Fibroblast of the conjunctiva (primary cell): ENCODE data around the gene ZC3H4.
"Not testable (repeated sequence)": the region's sequence is repeated elsewhere in the genome, so short reads cannot be mapped to it uniquely, and the experiment has no call there.

Experiments
- DNase-seq: peaks from one replicate; pipeline ENCODE4 v3.0.0-alpha.2; 2010; ENCODE audit warnings: low read depth

Gene ZC3H4

DNA sequence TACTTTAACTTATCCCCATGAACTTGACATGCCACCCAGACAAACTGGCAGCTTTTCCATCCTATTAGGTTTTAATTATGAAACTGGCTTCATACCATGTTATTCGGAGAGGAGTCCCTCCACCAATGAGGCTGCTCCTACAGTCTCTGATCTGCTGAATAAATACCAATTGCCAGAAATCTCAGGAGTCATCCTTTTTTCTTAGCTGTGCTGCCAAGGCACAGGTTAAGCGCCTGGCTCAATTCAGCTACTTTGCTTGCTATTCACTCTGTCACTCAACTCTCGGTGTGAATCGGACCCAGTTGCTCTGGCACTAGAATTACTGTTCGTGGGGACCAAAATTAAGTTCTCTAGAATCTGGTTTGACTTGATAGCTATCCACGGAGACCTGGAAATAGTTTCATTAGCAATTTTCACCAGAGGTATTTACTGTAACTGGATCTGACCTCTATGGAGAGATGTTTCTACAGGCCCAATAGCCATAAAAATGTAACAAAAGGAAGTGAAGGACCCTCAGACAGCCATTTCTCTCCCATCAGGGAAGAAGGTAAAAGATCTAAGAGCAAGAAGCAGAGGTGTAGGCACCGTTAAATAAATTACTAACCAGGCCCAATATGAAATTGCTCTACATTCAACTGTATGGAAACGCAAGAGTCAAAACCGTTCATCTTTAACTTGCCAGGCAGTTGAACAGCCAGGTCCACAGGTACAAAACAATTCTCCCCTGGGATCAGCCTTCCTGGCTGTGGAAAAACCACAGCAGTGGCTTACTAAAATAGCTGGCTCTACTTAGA, 5.4 kb downstream of the ZC3H4 start:
- DNase-seq: no peak

DNA sequence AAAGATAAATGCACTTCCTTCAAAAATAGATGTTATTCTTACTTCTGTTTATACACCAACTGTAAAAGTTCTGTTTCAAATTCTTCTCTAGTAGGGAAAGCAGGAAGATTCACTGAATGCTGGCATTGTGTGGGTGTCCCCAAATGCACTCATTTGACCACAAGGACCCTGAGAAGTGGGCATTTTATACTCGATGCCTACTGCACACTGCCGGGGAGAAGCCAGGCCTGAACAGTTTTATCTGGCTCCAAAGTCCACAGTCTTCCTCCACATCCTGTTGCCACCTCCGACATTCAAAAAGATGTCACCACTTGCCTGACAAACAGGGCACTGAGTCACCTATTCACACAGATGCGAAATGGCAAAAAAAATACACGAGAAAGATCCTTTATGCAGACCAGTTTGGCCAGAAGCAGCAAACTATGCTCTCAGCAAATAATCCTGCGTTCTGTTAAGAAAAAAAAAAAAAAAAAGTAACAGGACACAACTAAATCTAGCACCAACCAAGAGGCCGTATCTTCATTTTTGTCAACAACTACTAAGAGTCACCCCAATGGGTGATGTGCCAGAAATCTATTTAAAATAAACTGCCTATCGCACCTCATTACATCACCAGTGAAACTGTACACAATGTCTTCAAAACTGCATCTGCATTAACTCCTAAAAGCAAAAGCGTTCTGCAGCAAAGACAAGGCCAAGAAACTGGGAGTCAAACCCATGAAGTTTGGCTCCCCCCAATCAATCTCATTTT, 6.2 kb downstream of the ZC3H4 start:
- no peak for DNase-seq

DNA sequence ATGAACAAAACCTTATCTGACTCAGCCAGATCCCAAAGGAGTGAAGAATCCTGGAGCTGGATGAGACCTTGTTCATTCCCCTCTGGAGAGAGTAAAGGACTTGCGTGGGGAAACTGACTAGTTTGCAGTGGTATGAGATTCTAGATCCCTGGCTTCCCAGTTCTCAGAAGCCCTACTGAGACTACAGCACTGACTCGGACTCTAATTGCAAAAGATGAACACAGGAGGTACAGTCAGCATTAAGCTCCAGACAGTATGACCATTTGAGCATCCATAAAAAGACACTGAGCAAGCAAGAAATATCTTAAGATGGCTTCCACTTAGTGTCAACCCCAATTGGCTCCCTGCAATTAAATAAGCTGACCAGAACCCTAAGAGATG, 6.8 kb downstream of the ZC3H4 start:
- DNase-seq: no peak

DNA sequence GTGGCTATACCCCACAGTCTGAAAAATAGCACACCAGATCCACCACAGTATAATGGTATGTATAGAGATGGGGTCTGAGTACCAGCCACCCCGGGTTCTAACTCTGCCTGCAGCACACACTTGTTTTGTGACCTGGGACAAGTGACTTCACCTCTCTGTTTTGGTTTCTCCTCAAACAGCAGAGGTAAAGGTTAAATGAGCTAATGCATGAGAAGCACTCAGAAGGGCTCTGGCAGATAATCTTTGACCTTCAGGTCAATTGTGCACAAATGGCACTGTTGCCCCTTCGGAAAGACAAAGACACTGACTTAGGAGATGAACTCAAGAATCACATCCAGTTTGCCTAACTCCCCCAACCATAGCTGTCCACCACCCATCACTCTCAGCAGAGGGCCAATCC, 7.7 kb downstream of the ZC3H4 start:
- no peak for DNase-seq

DNA sequence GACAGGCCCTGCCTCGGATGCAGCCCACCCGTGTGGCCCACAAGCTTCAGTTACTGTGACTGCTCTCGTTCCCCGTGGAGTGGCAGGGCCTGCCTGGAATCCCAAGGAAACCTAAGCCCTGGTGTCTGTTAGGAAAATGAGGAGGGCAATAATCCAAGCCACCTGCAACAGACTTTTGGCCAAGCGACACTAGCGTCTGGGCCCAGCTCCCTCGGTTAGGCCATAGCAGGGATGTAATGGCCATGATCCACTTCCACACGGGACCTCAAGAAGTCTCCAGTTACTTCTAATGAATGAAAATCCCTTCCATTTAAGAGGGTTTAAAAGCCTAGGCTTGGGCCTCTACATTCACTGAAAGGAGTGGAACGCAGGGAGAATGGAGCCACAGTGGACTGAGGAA, 8.9 kb downstream of the ZC3H4 start:
- DNase-seq: no peak

DNA sequence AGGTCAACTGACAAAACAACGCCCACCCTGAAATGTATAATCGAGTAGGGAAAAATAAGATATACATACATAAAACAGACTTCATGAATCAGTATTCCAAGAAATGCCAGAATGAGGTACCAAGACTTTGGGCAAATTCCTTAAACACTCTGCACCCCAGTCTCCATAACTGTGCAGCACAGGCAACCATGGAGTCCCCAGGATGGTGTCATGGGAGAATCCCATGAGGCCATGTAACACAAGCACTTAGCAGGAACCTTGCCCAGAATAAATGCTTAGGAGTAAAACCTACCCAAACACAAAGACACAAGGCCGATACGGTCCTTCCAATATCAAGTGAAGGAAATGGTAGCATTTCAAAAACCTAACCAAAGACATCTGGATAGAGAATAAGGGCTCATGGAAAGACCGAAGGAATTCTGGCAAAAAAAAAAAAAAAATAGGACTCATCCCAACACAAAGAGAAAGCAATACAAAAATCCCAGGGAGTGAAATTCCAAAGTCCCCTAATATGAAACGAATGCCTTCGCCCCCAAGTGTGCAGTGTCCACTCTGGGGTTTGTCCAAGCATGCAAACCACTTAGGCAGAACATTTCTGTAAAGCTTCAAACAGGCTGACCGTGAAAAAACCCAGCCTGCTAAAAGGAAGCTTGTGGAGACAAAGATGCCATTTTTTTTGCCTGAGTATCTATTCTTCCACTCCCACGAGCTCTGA, 11.1 kb downstream of the ZC3H4 start:
- DNase-seq: no peak

DNA sequence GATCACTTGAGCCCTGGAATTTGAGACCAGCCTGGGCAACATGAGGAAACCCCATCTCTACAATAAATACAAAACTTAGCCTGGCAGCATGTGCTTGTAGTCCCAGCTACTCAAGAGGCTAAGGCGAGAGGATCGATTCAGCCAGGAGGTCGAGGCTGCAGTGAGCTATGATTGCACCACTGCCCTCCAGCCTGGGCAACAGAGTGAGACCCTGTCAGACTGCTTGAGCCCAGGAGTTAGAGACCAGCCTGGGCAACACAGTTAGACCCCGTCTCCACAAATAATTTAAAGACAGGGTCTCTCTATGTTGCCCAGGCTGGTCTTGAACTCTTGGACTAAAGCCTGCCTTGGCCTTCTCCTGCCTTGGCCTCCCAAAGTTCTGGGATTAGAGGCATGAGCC, 12.5 kb downstream of the ZC3H4 start:
- not testable (repeated sequence) for DNase-seq

DNA sequence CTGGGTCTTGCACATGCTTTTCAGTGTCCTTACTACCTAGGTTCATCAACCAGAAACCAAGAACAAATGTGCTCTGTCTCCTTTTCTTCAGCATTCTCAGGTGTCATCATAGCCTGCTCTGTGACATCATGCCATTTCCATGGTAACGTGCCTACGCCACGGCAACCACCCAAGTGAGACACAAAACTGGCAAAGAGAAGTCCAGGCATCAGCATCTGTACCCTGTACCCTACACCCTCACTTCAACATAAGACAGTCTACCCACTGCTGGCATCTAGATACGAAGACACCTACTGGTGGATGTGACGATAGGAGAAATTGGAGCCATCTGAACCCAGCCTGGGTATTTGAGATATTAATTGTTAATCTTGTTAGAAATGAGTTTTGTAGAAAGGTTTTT, 13.3 kb downstream of the ZC3H4 start:
- no peak for DNase-seq

DNA sequence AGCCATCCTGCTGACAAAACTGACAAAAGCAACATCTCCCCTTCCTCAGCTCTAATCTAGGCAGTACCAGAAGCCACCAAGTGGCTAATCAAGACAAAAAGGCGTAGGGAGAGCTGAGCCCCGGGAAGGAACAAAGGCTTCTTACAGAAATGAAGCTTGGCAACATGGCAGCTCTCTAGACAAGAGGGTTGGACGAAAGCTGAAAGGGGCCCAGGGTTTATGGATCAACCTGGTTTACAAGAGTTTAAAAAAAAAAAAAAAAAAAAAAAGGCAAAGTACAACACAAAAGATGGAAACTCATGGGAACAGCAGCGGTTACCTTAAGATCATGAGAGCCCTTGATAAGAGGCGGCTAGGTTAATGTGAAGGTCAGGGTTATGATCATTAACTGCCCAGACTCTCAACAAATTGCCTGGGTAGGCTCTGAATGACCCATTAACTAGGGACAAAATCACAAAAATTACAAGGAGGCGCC, 14.0 kb downstream of the ZC3H4 start:
- DNase-seq: no peak

DNA sequence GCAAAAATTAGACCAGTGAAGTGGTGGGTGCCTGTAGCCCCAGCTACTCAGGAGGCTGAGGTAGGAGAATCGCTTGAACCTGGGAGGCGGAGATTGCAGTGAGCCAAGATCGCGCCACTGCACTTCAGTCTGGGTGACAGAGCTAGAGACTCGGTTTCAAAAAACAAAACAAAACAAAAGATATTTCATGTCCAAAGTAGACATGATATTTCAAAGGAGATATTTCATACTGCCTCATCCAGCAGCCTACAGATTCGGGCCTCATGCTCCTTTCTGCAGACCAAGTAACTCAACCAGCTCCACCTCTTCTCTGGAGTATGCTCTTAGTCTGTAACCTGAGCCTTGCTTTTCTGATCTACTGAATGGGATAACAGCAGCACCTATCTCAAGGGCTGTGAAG, 15.0 kb downstream of the ZC3H4 start:
- DNase-seq: no peak

DNA sequence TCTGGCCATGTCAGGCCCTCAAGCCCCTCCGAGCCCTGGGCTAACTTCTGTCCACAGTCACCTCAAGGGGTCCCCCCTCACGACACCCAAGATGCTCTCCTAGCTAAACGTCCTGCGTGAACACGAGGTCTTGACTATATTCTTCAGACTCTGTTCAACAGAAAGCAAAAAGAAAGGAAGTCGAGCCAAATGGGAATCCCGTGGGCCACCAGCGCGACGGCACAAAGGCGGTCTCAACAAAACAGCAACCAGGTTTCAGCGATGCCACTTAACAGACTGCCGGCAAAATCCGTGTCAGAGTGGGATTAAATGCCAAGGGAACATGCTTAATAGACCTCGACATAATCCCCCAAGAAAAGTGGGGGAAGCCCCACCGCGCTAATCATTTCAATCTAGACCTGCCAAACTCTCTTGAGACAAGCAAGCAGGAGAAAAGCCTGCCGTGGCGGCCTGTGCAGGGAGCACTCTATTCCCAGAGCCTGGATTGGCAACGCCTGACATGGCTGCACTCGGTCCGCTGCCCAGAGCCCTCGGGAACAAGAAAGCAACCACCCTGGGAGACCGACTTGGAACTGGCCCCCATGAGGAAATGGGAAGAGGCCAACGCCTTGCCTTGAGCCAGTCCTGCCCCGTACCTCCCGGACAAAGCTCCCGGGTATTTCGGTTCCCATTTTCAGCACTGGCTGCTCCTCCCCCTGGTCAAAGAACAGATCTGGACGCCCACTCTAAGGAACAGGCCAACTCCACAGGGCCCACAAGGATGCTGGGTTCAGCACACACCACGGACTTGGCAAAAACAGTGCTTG, 16.0 kb downstream of the ZC3H4 start:
- no peak for DNase-seq

DNA sequence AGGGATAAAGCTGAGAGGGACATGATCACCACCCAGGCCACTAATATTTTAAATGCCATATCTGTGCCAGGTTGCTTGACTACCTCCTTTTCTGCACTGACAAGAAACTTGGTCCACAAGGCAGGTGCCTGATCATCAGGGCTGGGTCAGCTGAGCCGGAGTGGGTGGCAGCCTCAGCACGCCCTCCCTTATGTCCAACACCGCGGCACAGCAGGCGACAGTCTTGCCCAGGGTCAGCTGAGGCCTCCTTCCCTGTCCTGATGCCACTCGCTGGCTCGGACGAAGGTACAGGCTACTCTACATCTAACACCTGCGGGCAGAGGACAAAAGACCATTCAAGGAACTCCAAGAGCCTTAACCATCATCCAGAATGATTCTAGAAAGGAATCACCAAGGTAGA, 16.9 kb downstream of the ZC3H4 start:
- DNase-seq: no peak

DNA sequence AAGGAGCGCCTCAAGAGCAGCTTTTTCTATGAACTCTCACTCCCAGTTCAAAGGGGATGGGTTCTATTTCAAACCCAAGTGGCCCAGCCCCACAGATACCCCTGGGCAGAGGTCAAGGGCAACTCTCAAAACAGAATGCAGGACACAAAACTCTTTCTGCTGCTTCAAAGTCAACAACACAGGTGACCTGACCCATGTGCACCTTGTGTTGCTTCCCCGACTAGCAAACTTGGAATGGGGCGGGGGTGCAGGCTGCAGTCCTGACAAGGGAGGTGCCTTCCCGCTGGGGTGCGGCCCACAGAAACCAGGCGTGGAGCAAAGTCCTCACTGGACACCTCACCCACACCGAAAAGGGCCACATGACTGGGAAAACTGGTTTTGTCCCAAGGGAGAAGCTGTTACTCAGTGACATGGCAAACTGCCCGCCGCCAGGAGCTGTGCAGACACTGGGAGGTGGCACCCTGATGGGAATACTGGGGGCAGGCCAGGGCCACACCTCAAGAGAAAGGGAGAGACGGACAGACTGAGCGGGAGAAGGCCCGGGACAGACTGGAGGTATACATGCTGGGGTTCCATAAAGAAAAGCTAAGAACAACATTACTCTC, 17.4 kb downstream of the ZC3H4 start:
- DNase-seq: no peak

DNA sequence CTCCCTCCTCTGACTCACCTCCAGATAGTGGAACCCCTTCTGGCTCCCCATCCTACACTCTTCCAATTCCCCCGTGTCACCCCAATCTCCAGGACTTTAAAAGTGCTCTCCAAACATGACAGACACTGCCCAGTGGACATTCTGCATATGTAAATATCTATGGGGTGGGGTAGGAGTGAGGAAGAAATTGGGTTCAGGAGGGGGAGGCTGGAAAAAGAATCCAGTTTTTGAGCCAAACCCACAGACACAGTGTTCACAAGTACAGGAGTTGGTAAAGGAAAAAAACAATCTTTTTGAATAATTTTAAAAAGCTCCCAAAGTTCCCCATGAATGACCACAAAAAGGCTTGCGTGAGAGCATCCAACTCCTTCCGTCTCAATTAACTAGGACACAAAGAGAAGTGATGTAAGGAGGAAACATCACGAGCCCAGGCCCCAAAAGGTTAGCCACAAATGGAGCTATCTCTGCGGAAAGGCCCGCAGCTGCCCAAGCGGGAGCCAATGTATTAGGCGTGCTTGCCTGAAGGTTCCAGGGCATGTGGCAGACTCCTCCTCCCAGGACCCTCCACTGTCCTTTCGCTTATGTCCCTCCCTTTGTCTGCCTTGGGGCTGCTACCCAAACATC, 18.0 kb downstream of the ZC3H4 start:
- DNase-seq: no peak

DNA sequence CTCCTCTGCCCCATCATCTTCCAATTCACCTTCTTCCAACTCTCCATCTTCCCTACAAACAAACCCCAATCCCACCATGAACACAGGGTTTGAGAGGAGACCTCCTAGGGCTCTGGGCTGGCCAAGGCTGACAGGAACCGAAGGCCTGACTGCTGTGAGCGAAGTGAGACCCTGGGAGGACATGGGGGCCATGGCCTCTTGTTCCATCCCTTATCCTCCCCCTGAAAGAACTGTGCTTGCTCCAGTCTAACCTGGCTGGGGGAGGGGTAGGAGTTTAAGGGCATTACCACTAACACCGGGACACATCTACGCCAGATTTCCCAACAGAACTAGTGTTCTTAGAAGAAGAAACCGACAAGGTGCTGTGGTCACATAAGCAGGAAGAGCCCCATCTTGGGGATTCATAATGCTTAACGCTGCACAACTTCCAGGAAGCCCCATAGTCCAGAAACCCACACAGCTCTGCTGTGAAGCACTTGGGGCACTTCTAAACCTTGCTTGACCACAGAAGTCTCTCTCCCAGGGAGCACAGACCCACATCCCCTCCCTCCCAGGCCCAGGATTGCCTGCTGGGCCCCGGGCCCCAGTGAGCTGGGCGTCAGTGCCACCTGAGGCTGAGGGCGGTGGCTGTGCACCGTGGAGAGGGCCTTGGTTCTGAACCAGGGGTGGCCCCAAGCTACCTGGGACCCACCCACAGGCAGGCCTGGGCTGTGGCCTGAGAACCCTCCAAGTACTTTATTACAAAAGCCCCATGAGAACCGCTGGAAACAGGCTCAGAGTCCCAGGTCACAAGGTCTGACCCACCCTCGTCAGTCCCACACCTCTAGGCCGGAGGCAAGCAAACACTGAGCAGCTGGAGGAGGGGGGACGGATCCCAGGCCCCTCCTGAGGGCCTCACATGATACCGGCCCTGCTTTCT, 18.8 kb downstream of the ZC3H4 start:
- DNase-seq: no peak

DNA sequence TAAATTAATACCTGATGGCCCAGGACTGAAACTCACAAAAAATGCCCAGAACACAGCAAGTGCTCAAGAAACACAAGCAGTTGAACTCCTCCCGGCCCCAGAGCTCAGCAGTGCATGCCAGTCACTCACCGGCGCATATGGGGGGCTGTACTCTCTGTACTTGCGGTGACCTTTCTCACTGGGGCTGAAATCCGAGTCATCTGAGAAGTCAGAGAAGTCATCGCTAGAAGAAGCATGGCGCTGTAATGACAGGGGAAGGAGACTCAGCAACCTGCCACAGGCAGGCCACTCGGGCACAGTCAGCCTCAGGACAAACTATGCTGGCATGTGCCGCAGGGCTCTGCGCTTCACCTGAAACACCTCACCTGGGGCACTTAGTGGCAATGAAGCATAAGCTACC, 19.7 kb downstream of the ZC3H4 start:
- DNase-seq: no peak

DNA sequence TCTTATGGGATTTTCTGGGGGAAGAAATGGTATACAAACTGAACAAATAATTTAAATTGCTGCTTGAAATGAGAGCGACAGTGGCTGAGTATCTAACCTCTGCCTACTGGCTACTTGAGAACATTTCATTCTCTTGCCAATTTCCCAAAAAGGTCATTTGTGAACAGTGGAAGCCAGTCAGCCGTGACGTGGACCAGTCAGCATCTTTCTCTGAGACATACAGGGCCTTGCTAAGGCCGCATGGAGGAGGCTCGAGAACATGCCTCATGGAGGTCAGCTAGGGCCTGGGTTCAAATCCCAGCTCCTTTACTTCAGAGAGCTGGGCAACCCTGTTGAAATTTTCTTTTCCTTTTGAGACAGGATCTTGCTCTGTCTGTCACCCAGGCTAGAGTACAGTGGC, 20.3 kb downstream of the ZC3H4 start:
- no peak for DNase-seq

DNA sequence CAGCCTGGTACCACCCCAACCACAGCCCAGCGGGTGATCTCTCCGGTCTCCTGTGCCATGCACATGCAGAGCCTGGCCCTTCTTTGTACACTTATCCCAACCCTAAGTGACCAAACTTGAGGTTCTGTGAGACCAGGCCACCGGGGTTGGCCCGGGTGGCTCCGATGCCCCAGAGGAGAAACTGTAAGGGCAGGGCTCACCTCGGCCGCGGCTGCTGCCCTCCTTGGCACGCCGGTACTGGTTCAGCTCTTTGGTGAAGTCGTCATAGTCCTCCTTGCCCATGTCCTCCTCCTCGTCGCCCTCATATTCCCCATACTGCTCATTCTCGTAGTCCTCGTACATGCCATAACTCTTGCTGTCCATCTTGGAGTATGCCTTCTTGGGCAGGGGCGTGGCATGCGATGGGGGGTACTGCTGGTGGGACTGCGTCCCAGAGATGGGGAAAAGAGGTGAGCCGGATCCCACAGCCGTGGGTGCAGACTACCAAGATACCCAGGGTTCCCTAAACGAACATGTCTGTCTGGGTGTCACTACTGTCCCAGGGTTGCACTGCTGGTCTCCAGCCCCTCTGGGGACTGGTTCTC, 23.7 kb downstream of the ZC3H4 start:
- no peak for DNase-seq

DNA sequence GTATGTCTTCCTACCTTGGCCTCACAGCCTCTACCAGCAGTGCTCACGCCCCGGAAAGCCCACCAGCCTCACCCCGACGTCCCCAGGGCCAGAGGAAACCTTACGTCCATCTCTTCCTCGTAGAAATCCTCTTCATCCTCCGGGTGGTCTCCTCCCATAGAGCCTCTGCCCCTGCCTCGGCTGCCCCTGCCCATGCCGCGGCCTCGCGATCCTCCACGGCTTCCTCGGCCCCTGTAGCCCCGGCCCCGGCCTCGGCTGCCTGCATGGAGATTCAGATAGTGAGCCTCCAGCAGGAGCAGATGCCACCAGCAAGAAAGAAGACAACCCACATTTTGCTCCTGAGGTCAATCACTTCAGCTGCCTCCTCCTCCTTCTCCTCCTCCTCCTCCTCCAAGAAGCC, 27.3 kb downstream of the ZC3H4 start:
- DNase-seq: no peak
